CD4-positive, alpha-beta T cell treated with Interleukin-12 subunit alpha and Interleukin-12 subunit beta, for 1 hour (primary cell): ENCODE results near the gene ABCC3.

Source experiments
- DNase-seq: peaks from one replicate; pipeline ENCODE4 v3.0.0-alpha.2; 2020

ABCC3 gene

DNA sequence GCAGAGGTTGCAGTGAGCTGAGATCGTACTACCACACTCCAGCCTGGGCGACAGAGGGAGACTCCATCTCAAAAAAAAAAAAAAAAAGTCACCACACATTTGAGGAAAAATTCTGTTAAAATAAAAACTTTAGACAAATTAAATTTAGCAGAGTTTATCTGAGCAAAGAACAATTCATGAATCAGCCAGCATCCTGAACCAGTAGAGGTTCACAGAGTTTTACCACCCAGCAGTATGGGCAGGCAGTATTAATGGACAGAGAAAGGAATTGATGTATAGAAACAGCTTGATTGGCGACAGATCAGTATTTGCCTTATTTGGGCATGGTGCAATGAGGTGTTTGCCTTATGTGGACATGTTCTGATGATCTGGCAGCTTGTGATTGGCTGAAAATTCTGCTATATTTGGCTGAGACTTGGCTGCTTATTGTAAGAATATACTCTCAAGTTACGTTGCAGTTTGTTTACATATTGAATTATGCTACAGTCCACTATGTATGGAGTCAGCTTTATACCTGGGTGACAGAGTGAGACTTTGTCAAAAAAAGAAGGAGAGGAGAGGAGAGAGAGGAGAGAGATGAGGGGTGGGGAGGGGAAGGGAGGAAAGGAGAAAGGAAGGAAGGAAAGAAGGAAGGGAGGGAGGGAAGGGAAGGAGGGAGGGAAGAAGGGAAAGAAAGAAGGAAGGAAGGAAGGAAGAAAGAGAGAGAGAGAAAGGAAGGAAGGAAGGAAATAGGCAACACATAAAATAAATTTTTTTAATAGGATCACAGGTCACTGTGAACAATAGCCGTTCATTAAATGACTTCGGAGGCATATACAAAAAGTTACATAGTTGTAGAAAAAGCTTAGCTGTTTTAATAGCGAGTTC, 14.6 kb downstream of the ABCC3 start:
- no peak for DNase-seq

DNA sequence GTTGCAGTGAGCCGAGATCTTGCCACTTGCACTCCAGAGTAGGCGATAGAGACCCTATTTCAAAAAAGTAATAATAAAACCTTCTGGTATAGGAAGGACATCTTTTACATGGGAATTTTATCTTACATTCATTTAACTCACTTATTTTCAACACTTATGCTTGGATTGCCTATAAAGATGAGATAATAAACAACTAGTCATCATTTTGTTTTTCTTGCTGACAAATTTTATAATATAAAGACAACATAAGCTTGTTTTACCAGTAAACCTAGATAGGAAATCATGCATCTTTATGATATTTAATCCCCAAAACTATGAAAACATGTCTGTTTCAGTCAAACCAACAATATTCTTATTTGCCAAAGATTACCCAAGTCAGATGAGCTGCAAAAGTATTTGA, 17.0 kb downstream of the ABCC3 start:
- no peak for DNase-seq

DNA sequence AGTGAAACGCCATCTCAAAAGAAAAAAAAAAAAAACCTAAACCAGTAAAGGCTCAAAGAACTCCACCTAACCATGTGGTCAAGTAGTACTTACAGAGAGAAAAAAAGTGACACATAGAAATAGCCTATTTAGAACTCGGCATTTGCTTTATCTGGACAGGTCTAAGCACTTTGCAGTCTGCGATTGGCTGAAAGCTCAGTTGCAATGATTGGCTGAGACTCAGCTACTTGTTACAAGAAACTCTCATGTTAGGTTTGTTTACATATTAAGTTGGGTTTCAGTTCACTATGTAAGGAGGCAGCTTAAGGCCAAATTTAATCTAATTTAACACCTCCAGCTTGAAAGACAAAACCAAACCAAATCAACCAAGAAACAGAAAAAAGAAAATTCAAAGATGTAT, 19.1 kb downstream of the ABCC3 start:
- no peak for DNase-seq

DNA sequence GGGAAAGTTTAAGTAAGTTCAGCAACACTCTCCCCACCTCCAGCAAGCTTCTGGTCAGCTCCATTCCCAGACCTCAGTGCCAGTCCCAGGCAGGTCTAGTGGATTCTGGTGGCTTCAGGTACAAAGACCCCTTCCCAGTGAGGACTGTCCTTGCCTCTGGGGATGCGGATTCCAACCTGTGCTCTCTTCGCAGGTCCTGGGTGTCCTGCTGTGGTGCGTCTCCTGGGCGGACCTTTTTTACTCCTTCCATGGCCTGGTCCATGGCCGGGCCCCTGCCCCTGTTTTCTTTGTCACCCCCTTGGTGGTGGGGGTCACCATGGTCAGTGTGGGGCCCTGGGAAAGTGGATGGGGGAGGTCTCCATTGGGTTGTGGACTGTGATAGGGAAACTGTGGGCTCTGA, 21.8 kb downstream of the ABCC3 start:
- no peak for DNase-seq

DNA sequence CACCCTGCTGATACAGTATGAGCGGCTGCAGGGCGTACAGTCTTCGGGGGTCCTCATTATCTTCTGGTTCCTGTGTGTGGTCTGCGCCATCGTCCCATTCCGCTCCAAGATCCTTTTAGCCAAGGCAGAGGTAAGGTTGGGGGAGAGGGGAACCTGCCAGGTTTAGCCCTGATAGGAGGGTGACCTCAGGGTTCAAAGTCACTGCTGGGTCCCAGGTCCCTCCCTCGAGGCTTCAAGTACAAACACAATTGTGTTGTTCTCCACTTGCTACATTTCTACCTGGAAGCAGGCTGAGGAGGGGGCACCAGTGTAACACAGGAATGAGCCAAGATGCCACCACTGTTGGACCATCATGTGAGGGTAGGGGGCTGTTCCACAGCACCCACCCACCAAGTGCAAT, 22.4 kb downstream of the ABCC3 start:
- no peak for DNase-seq

DNA sequence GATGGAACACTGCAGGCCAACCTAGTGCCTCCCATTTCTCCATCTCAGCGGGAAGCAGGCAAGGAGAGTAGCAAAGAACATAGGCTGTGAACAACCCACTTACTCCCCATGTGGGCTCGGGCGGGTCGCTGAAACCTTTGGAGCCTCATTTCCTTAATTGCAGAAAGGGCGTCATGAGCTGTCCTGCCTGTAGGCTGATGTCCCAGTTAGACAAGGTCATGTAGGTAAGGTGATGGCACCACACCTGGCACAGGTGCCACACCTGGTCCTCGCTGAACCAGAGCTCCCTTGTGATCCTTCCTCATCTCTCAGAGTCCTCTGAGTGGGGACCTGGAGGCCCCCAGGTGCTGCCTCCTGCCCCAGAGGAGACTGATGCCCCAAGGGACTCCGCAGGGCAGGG, 22.9 kb downstream of the ABCC3 start:
- DNase-seq = no peak

DNA sequence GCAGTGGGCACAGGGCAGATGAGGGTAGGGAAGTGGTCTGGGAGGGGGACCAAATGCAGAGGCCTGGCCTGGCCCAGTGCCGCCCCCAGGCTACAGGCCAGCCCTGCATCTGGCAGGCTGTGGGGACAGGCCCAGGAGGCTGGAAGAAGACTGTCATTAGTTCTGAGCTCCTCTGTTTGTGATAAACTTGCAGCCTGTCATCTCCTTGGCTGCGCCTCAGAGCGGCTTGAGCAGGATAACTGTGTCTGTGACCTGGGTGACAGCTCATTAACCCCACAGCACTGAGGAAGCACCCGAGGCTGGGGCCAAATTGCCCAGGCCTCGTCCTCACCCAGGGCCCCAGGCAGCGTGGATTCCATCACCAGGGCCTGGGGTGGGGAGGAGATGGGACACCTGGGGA, 23.9 kb downstream of the ABCC3 start:
- no peak for DNase-seq

DNA sequence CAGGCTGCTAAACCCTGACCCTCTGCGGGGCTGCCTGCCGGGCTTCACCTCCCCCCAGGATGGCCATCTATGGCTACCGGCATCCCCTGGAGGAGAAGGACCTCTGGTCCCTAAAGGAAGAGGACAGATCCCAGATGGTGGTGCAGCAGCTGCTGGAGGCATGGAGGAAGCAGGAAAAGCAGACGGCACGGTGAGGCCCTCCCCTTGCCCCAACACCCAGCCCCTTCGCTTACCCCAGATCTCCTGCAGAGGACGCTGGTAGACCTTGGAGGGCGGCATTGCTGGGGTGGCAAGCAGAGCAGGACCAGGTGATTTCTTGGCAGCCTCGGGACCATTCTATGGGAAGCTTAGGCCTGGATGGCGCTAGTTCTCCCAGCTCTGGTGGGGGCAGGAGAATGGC, 24.5 kb downstream of the ABCC3 start:
- no peak for DNase-seq

DNA sequence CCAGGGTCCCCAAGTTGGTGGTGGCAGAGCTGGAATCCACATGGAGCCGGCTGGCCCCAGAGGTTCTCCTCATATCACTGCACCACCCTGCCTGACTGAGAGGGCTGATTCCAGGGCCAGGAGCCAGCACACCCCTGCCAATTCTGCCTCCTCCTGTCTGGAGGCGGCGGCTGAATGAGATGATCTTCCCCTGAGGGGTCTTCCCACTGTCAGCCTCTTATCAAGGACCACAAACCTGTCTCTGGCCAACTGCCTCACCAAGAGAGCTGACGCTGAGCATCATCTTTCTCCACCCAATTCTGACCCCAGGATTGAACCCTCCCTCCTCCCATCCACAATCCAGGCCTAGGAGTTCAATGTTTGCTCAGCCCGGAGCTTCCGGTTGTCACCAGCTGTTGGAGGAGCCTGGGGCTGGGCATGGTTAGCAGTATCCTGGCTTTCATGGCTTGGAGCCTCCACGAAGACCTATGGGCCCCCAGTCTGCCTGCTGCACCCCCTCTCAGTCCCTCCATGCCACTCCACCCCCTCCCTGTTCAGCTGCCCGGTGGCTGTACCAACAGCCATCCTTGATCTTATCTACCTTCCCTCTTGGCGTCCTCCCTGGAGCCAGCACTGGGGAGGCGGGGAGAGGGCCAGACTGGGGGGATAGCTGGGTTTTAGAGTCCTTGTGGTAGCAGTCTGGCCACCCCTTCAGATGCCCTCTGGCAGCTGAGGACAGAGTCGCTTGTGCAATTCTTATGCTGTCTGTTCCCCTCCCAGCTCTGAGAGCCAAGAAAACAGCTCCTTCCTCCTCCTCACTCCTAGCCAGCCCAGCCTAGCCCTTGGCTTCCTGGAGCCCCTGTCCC, 25.6 kb downstream of the ABCC3 start:
- no peak for DNase-seq

DNA sequence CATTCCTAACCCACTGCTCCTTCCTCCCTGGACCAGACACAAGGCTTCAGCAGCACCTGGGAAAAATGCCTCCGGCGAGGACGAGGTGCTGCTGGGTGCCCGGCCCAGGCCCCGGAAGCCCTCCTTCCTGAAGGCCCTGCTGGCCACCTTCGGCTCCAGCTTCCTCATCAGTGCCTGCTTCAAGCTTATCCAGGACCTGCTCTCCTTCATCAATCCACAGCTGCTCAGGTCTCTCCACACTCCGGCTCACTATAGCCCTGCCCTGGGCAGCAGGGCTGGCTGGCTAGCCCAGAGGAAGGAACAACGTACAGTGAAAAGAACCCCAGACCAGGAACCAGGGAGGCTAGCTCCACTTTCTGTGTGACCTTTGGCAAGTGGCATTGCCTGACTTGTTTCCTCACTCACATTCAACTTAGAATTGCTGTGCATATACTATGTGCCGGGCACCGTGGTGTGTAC, 26.2 kb downstream of the ABCC3 start:
- no peak for DNase-seq

DNA sequence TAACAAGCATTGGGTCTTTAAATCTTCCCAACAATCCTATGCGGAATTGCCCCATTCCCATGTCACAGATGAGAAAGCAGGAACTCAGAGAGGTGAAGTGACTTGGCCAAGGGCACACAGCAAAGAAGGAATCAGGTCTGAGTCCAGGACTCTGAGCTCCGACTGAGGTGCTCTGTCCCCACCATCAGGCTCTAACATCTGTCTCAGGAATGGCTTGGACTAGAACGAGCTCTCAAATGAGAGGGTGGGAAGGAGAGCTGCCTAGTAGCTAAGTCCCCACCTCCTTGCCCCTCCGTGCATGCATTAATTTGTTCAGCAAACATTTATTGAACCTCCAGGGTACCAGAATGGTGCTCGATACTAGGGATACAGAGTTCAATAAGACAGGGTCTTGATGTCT, 26.7 kb downstream of the ABCC3 start:
- DNase-seq = no peak

DNA sequence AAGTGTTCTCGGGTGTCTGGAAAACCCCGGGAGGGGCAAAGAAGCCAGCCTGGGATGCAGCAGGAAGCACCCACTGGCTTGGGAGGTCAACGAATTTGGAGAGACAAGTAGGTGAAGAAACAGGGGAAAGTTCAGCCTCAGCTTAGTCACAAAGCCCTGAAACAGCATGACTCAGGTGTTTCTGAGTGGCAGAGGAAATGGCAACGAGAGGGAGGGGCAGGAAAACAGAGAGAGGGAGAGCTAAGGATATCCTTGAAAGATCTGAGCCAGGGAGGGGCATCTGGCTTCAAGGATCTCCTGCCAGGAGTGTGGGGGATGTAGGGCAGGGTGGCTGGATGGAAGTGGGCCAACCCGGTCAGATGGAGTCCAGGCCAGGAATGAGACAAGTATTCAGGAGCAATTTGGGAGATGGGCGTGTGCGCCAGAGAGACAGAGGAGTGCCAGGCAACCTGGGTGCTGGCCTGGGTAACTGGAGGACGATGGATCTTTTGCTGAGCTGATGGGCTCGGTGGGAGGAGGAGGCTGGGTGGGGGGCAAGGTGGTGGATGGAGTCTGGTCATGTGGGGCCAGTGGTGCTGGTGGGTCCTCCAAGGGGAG, 27.2 kb downstream of the ABCC3 start:
- no peak for DNase-seq

DNA sequence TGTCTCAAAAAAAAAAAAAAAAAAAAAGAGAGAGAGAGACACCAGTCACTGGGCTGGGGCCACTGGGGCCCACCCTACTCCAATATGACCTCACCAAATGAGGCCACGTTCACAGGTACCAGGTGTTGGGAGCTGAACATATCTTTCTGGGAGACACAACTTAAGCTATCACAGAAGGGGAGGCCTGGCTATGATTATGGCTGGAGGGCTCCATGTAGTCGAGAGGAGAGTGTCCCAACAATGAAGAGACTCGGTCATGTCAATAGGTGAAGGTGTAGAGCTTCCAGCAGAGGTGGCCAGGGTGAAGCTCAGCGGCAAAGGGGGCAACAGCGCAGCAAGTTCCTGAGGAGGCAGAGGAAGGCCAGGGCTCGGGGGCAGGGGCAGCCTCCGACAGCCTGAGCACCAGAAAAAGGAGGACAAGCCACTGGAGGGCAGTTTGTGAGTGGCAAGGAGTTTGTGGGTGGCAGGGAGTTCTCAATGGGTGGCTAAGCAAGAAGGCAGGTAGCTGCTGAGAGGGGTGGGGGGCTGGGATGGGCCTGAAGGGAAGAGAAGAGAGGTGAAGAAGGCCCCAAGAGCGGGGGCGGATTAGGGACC, 28.0 kb downstream of the ABCC3 start:
- no peak for DNase-seq

DNA sequence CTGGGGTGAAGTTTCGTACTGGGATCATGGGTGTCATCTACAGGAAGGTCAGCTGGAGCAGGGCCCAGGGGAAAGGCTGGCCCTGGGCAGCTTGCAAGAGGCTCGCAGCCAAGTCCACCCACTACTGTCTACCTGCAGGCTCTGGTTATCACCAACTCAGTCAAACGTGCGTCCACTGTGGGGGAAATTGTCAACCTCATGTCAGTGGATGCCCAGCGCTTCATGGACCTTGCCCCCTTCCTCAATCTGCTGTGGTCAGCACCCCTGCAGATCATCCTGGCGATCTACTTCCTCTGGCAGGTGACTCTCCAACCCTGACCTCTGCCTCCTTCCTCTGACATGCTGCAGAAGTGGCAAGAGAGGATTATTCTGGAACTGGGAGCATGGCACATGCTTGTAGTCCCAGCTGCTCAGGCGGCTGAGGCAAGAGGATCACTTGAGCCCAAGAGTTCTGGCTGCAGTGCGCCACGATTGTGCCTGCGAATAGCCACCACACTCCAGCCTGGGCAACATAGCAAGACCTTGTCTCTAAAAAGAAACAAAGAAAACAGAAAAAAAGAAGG, 29.2 kb downstream of the ABCC3 start:
- DNase-seq = no peak

DNA sequence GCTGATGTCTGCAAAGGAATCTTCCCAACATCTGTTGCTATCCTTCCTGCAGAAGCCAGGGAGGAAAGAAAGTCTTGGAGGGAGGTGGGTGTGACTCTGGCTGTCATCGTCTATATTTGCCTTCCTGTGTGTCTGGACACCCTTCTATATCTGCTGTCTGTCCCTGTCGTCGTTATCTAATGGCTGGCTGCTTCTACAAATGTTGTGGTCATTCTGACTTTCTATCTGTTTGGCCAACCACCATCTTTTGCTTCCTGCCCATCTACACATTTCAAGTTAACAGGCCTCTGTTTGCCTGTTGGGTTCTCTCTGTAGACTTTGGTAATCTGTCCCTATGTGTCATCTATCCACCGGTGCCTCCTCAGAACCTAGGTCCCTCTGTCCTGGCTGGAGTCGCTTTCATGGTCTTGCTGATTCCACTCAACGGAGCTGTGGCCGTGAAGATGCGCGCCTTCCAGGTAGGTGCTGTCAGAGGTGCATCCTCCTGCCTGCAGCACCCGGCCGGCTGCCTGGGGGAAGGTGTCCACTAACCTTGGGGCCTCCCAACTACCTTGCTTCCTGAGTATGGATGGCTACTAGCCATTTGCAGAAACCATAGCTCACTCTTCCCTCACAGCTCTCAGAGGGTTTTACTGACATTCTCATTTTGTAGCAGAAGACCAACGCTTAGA, 30.2 kb downstream of the ABCC3 start:
- no peak for DNase-seq

DNA sequence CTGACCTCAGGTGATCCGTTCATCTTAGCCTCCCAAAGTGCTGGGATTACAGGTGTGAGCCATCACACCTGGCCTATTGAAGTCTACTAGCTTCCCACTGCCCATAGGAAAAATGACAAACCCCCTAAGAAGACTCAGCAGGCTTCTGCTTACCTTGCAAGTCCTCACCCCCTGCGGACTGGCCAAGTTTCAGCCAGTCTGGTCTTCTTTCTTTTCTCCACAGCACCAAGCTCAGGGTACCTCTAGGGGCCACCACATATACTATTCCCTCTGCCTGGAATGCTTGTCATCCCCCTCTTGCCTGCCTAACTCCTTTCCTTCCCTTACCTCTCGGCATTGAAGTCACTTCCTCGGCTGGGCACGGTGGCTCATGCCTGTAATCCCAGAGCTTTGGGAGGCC, 31.2 kb downstream of the ABCC3 start:
- DNase-seq = no peak

DNA sequence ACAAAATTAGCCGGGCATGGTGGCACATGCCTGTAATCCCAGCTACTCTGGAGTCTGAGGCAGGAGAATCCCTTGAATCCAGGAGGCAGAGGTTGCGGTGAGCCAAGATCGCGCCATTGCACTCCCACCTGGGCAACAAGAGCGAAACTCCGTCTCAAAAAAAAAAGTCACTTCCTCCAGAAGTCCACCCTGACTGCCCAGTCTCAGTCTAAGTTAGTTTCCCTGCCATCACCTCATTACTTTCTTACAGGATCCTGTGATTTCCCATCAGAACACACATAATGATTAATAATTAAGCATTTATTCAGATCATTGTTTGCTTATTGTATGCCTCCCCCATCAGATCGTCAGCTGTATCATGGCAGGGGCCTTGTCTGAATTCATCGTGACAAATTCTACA, 31.6 kb downstream of the ABCC3 start:
- no peak for DNase-seq

DNA sequence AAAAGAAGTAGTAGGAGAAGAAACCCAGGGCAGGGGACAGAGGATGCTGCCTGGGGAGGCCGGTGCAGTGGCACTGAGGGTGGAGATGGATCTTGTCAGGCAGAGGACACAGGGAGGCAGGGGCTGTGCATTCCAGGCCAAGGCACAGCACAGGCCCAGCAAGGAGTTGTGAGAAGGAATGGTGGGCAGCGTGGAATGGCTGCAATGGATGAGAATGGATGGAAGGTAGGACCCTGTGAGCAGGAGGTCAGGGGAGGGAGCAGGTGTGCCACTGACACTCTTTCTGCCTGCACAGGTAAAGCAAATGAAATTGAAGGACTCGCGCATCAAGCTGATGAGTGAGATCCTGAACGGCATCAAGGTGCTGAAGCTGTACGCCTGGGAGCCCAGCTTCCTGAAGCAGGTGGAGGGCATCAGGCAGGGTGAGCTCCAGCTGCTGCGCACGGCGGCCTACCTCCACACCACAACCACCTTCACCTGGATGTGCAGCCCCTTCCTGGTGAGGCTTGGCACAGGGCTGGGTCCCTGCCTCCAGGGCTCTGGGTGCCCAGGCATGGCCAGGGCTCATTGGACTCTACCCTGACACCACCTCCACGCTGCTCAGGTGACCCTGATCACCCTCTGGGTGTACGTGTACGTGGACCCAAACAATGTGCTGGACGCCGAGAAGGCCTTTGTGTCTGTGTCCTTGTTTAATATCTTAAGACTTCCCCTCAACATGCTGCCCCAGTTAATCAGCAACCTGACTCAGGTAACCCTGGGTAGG, 32.8 kb downstream of the ABCC3 start:
- DNase-seq = no peak

DNA sequence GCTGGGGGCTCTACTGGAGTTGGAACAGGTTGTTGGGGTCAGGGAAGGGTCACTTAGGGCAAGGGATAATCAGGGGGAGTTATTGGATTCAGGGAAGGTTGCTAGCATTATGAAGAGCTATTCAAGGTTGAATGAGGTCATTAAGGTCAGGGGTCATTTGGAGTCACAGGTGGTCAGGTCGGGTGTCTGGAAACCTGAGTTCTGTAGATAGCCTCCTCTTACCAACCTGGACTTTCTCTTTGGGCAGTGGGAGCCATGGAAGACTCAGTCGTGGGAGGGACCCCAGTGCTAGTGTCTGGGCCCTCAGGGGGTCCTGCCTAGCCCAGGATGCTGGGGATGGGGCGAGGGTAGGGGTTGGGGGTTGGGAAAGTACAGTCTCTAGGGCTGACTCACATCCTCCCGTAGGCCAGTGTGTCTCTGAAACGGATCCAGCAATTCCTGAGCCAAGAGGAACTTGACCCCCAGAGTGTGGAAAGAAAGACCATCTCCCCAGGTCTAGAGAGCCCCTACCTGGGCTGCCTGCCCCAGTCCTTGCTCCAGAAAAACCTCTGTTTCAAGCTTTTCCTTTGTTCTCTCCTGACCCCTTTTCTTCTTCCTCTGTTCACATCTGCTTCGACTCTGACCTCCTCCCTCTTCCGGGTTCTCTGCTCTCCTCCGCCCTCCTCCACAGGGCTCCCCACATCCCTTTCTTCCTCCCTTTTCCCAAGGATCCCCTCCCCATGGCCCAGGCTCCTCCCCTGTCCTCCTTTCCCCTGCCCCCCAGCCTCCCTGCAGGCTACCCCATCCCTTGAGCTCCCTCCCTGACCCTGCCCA, 33.5 kb downstream of the ABCC3 start:
- no peak for DNase-seq

DNA sequence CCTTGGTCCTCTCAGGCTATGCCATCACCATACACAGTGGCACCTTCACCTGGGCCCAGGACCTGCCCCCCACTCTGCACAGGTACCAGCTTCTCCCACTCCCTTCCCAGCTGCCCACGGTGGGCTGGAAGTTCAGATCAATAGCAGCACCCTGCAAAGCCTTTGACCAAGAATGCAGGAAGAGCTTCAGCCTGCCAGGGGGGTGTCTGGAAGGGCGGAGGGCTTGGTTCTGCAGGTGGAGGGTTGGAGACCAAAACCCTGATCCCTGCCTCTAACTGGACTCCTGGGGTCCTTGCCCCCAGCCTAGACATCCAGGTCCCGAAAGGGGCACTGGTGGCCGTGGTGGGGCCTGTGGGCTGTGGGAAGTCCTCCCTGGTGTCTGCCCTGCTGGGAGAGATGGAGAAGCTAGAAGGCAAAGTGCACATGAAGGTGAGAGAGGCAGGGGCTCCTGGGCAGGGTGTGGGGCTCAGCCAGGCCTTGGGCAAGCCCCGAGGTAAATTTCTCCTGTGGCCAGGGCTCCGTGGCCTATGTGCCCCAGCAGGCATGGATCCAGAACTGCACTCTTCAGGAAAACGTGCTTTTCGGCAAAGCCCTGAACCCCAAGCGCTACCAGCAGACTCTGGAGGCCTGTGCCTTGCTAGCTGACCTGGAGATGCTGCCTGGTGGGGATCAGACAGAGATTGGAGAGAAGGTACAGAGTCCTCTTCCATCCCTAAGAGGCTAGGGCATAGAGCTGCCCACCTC, 34.3 kb downstream of the ABCC3 start:
- no peak for DNase-seq
